GM19395 (cell line): Measurements from ENCODE around the gene TTLL11.
A peak's percentile ranks its signal among the peaks of the same experiment; 100 is the strongest.

Experiments used
- ATAC-seq: cut with Tn5 transposase; IDR thresholded peaks from one replicate; pipeline ENCODE4 v1.9.1; 2021; ENCODE audit warnings: mild to moderate bottlenecking, moderate library complexity; ENCODE audit not compliant: unreplicated experiment

Gene TTLL11

GRCh38 chr9:122092611-122093506 lies at the start of gene TTLL11:
Gene TTLL11, minus strand, starts transcription at chr9:122093308. Its CDS starts 160 bp downstream, at chr9:122093148.
- ATAC-seq, result peak; percentile 88

DNA sequence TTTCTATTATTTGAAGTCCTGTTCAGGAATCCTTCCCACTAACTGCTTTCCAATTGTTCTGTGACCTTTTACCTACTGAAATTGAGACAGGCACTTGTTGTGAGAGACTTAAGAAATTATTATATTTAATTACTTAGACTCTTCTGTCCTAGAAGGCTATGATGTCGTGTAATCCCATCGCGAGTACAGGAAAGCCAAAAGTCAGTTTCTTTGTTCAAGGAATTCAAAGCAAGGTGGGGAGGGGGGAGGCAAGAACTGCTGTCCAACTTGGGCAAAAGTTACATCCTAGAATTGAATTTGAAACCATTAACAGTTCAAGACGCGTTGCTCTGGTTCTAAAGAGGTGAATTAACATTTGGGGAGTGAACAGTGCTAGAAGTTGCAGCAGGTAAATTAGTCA lies 48.6 kb upstream of the TTLL11 start:
- ATAC-seq, result no peak

- ATAC-seq, result no peak
Measured at GRCh38 chr9:122140368-122141193, 47.5 kb upstream of the TTLL11 start.

GRCh38 chr9:122138560-122139268 lies 45.6 kb upstream of the TTLL11 start:
- ATAC-seq, result no peak

GRCh38 chr9:122135529-122135859 lies 42.4 kb upstream of the TTLL11 start:
- no peak for ATAC-seq

GRCh38 chr9:122134822-122135528 lies 41.9 kb upstream of the TTLL11 start:
- ATAC-seq, result no peak

GRCh38 chr9:122133984-122134535 lies 41.0 kb upstream of the TTLL11 start:
- no peak for ATAC-seq

- no peak for ATAC-seq
Measured at GRCh38 chr9:122133263-122133983, 40.3 kb upstream of the TTLL11 start.

DNA sequence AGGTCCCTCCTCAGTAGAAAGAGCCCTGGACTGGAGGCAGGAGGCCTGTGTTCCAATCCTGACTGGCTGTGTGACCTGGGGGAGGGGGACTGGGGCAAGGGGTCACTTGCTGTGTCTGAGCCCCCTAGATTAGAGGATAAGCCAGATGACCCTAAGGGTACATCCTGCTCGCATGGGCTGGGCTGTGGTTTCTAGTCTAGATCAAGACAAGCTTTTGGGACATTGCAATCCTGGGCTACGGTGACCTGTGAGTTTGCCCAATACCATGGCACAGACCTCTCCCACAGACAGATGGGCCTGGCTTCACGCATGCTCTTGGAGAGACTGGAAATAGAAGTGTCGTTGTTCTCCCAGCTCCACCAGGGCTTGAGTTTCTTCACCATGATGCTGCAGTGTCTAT lies 39.4 kb upstream of the TTLL11 start:
- ATAC-seq, result no peak

GRCh38 chr9:122131401-122132001 lies 38.4 kb upstream of the TTLL11 start:
- no peak for ATAC-seq

DNA sequence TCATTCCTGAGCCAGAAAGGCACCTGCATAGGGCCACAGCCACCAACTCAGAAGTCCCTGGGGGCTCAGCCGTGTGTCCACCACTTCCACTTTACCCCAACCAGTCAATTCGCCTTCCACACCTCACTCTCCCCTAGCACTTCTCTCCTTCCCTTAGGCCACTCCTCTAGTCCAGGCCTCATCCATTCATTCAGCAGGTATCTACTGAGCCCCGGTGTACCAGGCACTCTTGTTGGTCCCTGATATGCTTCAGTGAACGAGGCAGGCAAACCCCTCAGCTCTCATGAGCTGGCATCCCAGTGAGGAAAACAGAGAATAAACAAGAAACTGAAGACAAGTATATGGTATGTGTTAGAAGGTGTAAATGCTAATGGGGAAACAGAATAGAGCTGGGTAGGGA lies 37.7 kb upstream of the TTLL11 start:
- no peak for ATAC-seq

DNA sequence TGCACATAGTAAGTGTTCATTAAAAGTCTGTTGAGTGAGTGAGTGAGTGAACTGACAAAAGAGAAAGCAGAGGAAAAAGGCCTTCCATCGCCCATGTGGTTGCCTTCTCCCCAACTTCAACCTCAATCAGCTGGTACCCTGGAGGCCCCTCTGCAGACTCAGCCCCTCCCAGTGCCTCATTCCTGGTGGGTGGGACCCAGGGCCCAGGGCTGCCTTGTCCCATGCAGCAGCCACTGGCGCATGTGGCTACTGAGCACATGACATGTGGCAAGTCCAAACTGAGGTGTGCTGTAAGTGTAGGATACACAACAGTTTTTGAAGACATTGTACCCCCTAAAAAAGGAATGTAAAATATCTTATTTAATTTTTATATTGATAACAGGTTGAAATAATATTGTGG lies 36.9 kb upstream of the TTLL11 start:
- ATAC-seq, result no peak

- ATAC-seq, result no peak
Measured at GRCh38 chr9:122128969-122129343, 35.8 kb upstream of the TTLL11 start.

- ATAC-seq, result no peak
Measured at GRCh38 chr9:122128007-122128968, 35.2 kb upstream of the TTLL11 start.

DNA sequence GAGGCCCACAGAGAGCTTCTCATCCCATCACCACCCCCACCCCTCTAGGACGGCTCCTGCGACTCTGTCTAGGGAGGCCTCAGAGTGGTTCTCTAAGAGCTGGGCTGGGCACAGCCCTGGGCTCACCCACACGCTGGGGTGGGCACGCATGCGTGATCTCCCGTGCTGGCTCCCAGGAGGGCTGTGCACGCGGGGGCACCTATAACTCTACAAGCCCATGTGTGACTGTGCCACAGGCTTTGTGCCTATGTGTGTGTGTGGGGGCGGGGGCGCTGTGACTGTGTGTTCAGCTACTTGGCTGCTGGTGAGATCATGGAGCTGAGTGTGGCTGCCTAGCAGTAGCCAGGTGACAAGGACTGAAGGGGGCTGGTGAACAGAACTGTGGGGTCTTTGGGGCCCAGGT lies 34.3 kb upstream of the TTLL11 start:
- no peak for ATAC-seq

DNA sequence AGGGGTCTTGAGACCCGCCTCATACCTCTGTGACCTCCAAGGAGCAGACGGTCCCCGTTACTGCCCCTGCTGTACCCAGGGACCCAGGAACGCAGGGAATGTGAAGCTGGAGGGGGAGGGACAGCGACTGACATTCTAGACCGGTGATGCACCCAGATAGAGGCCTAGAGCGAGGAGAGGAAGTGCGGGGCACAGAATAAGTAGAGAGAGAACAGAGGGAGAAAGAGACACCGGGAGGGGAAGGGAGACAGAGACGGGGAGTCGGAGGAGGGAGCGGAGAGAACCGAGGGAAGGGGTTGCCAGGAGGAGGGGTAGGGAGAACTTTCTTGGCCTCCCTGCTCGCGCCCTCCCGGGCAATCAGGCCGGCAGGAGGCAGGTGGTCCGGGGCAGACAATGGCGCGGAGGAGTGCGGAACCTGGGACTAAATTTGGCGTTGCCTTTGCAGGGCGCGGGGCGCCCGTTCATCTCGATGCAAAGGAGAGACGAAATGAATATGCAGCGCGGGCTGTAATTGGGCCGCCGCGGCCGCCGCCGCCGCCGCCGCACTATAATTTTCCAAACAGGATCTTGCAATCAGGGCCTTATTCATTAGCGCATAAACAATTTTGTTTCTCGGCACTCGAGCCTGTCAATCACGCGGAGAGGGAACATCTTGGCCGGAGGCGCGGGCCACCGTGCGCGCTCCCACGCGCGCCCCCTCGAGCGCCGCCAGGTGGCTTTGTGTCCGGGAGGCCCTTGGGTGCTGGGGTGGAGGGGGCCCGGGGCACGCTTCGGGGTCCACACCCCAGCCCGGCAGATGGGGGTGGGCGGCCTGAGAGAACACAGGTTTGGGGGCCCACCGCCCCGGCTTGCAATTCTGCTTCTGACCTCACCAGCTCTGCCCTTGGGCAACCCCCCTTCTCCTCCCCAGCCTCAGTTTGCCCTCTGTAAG lies 33.5 kb upstream of the TTLL11 start:
- ATAC-seq, result no peak
